ENCODE data around the gene TOX3.

Gene TOX3

GRCh38 chr16:52471650-52472370 is 75.1 kb downstream of the TOX3 start:
- DNase-seq (ENCODE audit: low read depth), result no peak
- no peak overlapping the region for H3K4me3 ChIP-seq (ENCODE audit: control insufficient read depth, low read depth, low read length)
- TF ChIP-seq CTCF (IDR thresholded peaks at IDR 0.05; ENCODE audit: control insufficient read depth, insufficient read depth, low read depth, low read length, missing control alignments), result no peak

DNA sequence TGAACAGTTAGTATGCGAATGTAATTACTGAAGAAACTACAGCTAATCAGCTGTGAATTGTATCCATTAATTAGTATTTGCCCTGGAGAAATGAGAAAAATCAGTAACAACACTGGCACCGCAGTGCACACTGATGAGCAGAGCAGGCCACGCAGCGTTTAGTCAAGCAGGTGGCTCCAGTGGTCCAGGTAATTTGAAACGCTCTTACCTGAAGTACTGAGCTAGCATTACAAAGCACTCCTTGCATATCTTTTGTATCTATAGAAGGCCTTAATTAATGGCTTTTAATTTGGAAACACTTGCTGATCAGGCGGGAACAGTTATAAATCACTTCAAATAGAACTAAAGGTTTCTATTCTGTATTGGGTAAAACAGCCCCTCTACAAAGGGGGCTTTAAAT is 76.4 kb downstream of the TOX3 start:
- no peak overlapping the region for H3K4me3 ChIP-seq (ENCODE audit: control insufficient read depth, low read depth, low read length)
- DNase-seq (ENCODE audit: low read depth), result no peak
- no peak for TF ChIP-seq CTCF (IDR thresholded peaks at IDR 0.05; ENCODE audit: control insufficient read depth, insufficient read depth, low read depth, low read length, missing control alignments)

DNA sequence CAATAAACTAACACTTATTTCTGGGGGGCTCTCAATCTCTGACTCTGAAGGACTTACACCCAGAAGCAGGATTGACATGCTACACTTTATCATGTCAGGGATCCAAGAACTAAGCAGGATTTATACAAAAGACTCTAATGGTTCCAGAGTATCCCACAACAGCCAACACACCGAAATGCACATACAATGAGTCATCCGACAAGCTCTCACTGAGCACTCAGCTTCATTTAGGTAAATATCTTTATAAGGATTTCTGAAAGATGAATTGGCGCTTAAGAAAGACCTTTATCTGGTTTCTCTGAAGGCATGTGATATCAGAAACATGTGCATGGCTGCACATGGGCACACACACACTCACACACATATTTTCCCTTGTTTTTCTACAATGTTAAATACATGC is 77.2 kb downstream of the TOX3 start:
- DNase-seq (ENCODE audit: low read depth), result no peak
- no peak overlapping the region for H3K4me3 ChIP-seq (ENCODE audit: control insufficient read depth, low read depth, low read length)
- no peak for TF ChIP-seq CTCF (IDR thresholded peaks at IDR 0.05; ENCODE audit: control insufficient read depth, insufficient read depth, low read depth, low read length, missing control alignments)

GRCh38 chr16:52469091-52469490 is 77.9 kb downstream of the TOX3 start:
- H3K4me3 ChIP-seq (ENCODE audit: control insufficient read depth, low read depth, low read length), result no peak overlapping the region
- no peak for TF ChIP-seq CTCF (IDR thresholded peaks at IDR 0.05; ENCODE audit: control insufficient read depth, insufficient read depth, low read depth, low read length, missing control alignments)
- no peak for DNase-seq (ENCODE audit: low read depth)

GRCh38 chr16:52467753-52468152 is 79.2 kb downstream of the TOX3 start:
- no peak for TF ChIP-seq CTCF (IDR thresholded peaks at IDR 0.05; ENCODE audit: control insufficient read depth, insufficient read depth, low read depth, low read length, missing control alignments)
- no peak for DNase-seq (ENCODE audit: low read depth)
- no peak overlapping the region for H3K4me3 ChIP-seq (ENCODE audit: control insufficient read depth, low read depth, low read length)

DNA sequence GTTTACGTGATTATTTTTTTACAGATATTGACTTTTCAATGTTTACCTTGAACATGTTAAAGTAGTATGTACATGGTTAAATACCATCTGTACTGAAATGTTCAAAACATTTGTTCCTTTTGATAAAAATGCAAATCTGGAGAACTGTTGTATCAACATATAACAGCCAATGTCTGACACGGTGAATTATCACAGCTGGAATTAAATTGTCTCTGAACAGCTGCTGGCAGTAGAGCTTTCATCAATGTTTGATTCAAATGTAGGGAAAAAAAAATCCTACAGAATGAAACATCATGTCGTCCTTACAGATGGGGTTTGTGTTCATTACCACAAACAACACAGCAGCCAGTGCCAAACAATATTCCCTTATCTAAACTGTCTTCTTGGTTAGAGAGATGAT is 79.9 kb downstream of the TOX3 start:
- TF ChIP-seq CTCF (IDR thresholded peaks at IDR 0.05; ENCODE audit: control insufficient read depth, insufficient read depth, low read depth, low read length, missing control alignments), result no peak
- no peak overlapping the region for H3K4me3 ChIP-seq (ENCODE audit: control insufficient read depth, low read depth, low read length)
- DNase-seq (ENCODE audit: low read depth), result no peak

All from AG09309 (cell line).